Activated naive CD4-positive, alpha-beta T cell treated with anti-CD3 and anti-CD28 coated beads, Interleukin-2, amount 10 ng/mL, durations not matched to agents 7 days and 5 days (primary cell): ENCODE measurements around the gene KIF1B.
"Not testable (repeated sequence)": the region's sequence is repeated elsewhere in the genome, so short reads cannot be mapped to it uniquely, and the experiment has no call there.

Experiments
- CTCF ChIA-PET: fragments of 350-600 bp; sonication (Branson Sonifier 250); formaldehyde crosslinking; loops from one replicate; lab custom pipeline; 2021; ENCODE audit warnings: antibody characterized with exemption; lab: Charles Lee
- DNase-seq: peaks from one replicate; pipeline ENCODE4 v3.0.0-alpha.2; 2020
- H3K27ac Mint-ChIP-seq: one replicate; pipeline ENCODE4 v1.8.0; 2021; ENCODE audit warnings: mild to moderate bottlenecking, moderate library complexity, mixed read lengths
- H3K27me3 Mint-ChIP-seq: one replicate; pipeline ENCODE4 v1.8.0; 2021; ENCODE audit warnings: mild to moderate bottlenecking, mixed read lengths
- H3K36me3 Mint-ChIP-seq: one replicate; pipeline ENCODE4 v1.8.0; 2021; ENCODE audit warnings: mixed read lengths
- H3K4me1 Mint-ChIP-seq: one replicate; pipeline ENCODE4 v1.8.0; 2021; ENCODE audit warnings: mixed read lengths
- H3K4me3 Mint-ChIP-seq: one replicate; pipeline ENCODE4 v1.8.0; 2021; ENCODE audit warnings: mild to moderate bottlenecking, moderate library complexity, mixed read lengths
- H3K9me3 Mint-ChIP-seq: one replicate; pipeline ENCODE4 v1.8.0; 2021; ENCODE audit warnings: mixed read lengths

KIF1B gene

GRCh38 chr1:10179406-10180091 lies 30.8 kb upstream of the KIF1B start:
- Mint-ChIP-seq H3K4me3 (no peak overlapping the region), H3K36me3 (peaks cover 28% of the 10 kb centered on the region), H3K27ac (no peak overlapping the region), H3K27me3 (no peaks in the 10 kb centered on the region), H3K4me1 (peaks cover 6% of the 10 kb centered on the region), H3K9me3 (no peaks in the 10 kb centered on the region)
- DNase-seq = no peak
- CTCF ChIA-PET = no interaction called here

GRCh38 chr1:10181154-10181553 lies 29.2 kb upstream of the KIF1B start:
- no peaks in the 10 kb centered on the region for H3K9me3 Mint-ChIP-seq
- H3K4me3 Mint-ChIP-seq = no peak overlapping the region
- H3K4me1 Mint-ChIP-seq = no peaks in the 10 kb centered on the region
- no peak overlapping the region for H3K27ac Mint-ChIP-seq
- peaks cover 17% of the 10 kb centered on the region for H3K36me3 Mint-ChIP-seq
- DNase-seq = no peak
- CTCF ChIA-PET = no interaction called here
- H3K27me3 Mint-ChIP-seq = no peaks in the 10 kb centered on the region

GRCh38 chr1:10185759-10186158 lies 24.6 kb upstream of the KIF1B start:
- Mint-ChIP-seq H3K9me3 (peaks cover 2% of the 10 kb centered on the region), H3K27ac (no peak overlapping the region), H3K4me1 (no peaks in the 10 kb centered on the region), H3K27me3 (no peaks in the 10 kb centered on the region), H3K36me3 (peaks cover 2% of the 10 kb centered on the region), H3K4me3 (no peak overlapping the region)
- no peak for DNase-seq
- CTCF ChIA-PET = no interaction called here

- Mint-ChIP-seq H3K27ac (no peak overlapping the region), H3K4me1 (no peaks in the 10 kb centered on the region), H3K4me3 (no peak overlapping the region), H3K9me3 (peaks cover 2% of the 10 kb centered on the region), H3K27me3 (no peaks in the 10 kb centered on the region), H3K36me3 (no peaks in the 10 kb centered on the region)
- DNase-seq = peak; percentile 40
- CTCF ChIA-PET = no interaction called here
Measured at GRCh38 chr1:10186331-10187025, 23.9 kb upstream of the KIF1B start.

- no peaks in the 10 kb centered on the region for H3K27me3 Mint-ChIP-seq
- no peak overlapping the region for H3K27ac Mint-ChIP-seq
- CTCF ChIA-PET = no interaction called here
- no peak overlapping the region for H3K4me3 Mint-ChIP-seq
- DNase-seq = no peak
- H3K4me1 Mint-ChIP-seq = no peaks in the 10 kb centered on the region
- H3K36me3 Mint-ChIP-seq = no peaks in the 10 kb centered on the region
- H3K9me3 Mint-ChIP-seq = peaks cover 2% of the 10 kb centered on the region
Measured at GRCh38 chr1:10187026-10187334, 23.4 kb upstream of the KIF1B start.

DNA sequence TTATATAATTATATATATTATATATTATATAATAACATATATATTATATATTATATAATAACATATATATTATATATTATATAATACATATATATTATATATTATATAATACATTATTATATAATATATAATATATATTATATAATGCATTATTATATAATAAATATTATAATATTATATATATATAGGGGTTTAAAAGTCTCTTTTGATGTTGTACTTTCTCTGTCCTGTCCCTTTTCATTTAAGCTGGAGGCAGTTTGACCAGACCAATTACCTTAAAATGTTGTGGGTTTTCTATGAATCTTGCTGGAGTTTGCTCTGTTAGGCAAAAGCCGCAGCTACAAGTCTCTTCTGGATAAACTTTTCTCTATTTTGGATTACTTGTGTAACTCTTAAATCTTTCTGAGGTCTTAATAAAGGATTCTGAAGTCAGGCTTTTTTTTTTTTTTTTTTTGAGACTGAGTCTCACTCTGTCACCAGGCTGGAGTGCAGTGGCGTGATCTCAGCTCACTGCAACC lies 22.2 kb upstream of the KIF1B start:
- CTCF ChIA-PET = no interaction called here
- Mint-ChIP-seq H3K9me3 (peaks cover 2% of the 10 kb centered on the region), H3K27ac (no peak overlapping the region), H3K4me1 (no peaks in the 10 kb centered on the region), H3K4me3 (no peak overlapping the region), H3K27me3 (peaks cover 1% of the 10 kb centered on the region), H3K36me3 (no peaks in the 10 kb centered on the region)
- DNase-seq = no peak

- DNase-seq = peak; percentile 29
- peaks cover 7% of the 10 kb centered on the region for H3K27me3 Mint-ChIP-seq
- no peak overlapping the region for H3K27ac Mint-ChIP-seq
- H3K36me3 Mint-ChIP-seq = no peaks in the 10 kb centered on the region
- no peaks in the 10 kb centered on the region for H3K4me1 Mint-ChIP-seq
- CTCF ChIA-PET = interaction anchor here (0.6 kb wide), 1 partner anchor 90 kb away, joined by 4 read pairs; no protein-coding TSS in a partner anchor
- H3K4me3 Mint-ChIP-seq = no peak overlapping the region
- peaks cover 2% of the 10 kb centered on the region for H3K9me3 Mint-ChIP-seq
Measured at GRCh38 chr1:10189659-10190058, 20.7 kb upstream of the KIF1B start.

DNA sequence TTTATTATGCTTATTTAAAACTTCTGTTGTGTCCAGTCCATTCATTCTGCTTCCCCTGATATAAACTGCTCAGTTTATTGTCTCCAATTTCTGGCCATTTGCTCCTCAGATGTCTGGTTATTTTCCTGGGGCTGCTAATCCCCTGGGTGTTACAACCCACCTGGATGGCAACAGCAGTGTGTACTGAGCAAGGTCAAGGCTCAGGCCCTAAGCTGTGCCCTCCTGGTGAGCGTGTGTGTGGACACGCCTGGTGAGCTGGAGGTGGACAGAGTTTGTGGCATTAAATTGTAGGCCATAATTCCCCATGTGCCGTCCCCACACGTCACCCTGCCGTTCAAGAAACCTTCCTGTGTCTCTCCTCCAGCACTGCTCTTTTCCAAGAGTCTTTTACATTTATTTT lies 18.1 kb upstream of the KIF1B start:
- no peaks in the 10 kb centered on the region for H3K36me3 Mint-ChIP-seq
- H3K9me3 Mint-ChIP-seq = peaks cover 2% of the 10 kb centered on the region
- no peak overlapping the region for H3K4me3 Mint-ChIP-seq
- no peak for DNase-seq
- no peak overlapping the region for H3K27ac Mint-ChIP-seq
- H3K4me1 Mint-ChIP-seq = no peaks in the 10 kb centered on the region
- CTCF ChIA-PET = interaction anchor here (1.0 kb wide), 1 partner anchor 17 kb away, joined by 5 read pairs; no protein-coding TSS in a partner anchor
- peaks cover 7% of the 10 kb centered on the region for H3K27me3 Mint-ChIP-seq

DNA sequence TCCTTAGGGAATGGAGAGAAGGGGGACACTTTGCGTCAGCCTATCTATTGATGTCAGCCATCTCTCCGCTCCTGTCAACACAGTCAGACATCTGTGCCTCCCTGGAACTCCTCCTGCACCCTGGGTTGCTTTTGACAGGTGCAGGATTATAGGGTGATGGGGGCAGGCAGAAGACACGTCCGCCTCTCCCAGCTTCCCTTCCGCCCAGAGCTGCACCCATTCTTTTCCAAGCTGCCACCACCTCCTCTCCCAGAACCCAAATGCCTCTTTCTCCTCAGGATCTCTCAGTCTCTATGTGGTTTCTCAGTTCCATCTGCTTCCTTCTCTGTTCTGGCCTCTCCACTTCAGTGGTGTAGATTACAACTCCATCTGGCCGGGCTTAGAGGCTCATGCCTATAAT lies 17.1 kb upstream of the KIF1B start:
- Mint-ChIP-seq H3K36me3 (no peaks in the 10 kb centered on the region), H3K27me3 (peaks cover 11% of the 10 kb centered on the region), H3K4me3 (no peak overlapping the region), H3K4me1 (no peaks in the 10 kb centered on the region), H3K9me3 (peaks cover under 1% of the 10 kb centered on the region), H3K27ac (no peak overlapping the region)
- CTCF ChIA-PET = interaction anchor here (1.2 kb wide), 1 partner anchor 16 kb away, joined by 5 read pairs; the partner anchor contains the start of gene KIF1B
- no peak for DNase-seq

GRCh38 chr1:10195570-10195969 lies 14.8 kb upstream of the KIF1B start:
- H3K27ac Mint-ChIP-seq = no peak overlapping the region
- H3K27me3 Mint-ChIP-seq = peaks cover 14% of the 10 kb centered on the region
- H3K4me3 Mint-ChIP-seq = no peak overlapping the region
- H3K9me3 Mint-ChIP-seq = no peaks in the 10 kb centered on the region
- CTCF ChIA-PET = no interaction called here
- H3K4me1 Mint-ChIP-seq = no peaks in the 10 kb centered on the region
- no peaks in the 10 kb centered on the region for H3K36me3 Mint-ChIP-seq
- DNase-seq = no peak

GRCh38 chr1:10196976-10197375 lies 13.4 kb upstream of the KIF1B start:
- CTCF ChIA-PET = no interaction called here
- no peak overlapping the region for H3K27ac Mint-ChIP-seq

GRCh38 chr1:10200620-10201019 lies 9.8 kb upstream of the KIF1B start:
- no peak for DNase-seq
- CTCF ChIA-PET = interaction anchor here (1.0 to 1.6 kb wide), 2 partner anchors 8 to 9 kb away, joined by 4 to 6 read pairs; partner anchors contain the start of gene KIF1B
- Mint-ChIP-seq H3K4me1 (no peaks in the 10 kb centered on the region), H3K36me3 (no peaks in the 10 kb centered on the region), H3K4me3 (no peak overlapping the region), H3K27ac (no peak overlapping the region), H3K27me3 (peaks cover 21% of the 10 kb centered on the region), H3K9me3 (no peaks in the 10 kb centered on the region)

More at GRCh38 chr1:10196976-10197375, 13.4 kb upstream of the KIF1B start:
- Mint-ChIP-seq H3K36me3 (no peaks in the 10 kb centered on the region), H3K9me3 (no peaks in the 10 kb centered on the region), H3K4me3 (no peak overlapping the region), H3K27me3 (peaks cover 23% of the 10 kb centered on the region), H3K4me1 (no peaks in the 10 kb centered on the region)
- no peak for DNase-seq

DNA sequence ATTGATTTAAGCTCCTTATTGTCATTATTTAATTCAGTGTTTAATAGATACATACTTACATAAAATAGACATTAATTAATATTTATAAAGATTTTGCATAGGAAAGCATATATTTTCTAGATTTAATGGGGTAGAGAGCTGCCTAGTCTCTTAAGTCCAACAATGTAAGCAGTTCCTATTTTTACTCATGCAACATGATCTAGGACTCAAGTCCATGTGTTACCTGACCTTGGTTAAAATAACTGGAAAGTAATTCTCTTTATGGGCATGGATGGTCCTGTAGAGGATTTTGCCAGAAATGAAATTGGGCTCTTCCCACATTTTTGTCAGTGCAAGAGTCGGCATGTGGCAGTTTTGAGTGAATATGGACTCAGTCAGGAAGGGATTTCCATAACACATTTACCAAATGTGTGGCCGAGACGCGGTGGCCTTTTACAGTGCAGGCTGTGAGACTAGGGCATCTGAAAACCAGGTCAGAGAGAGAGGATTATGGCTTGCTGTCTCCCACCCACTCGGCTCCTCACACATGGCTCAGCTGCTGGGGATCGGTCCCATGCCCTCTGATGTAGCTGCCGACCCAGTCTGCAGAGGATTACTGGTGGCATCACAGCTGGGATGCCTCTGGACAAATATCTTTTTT lies 6.2 kb upstream of the KIF1B start:
- CTCF ChIA-PET = interaction anchor here (0.7 kb wide), 1 partner anchor 135 kb away, joined by 3 read pairs; no protein-coding TSS in a partner anchor
- H3K4me3 Mint-ChIP-seq = no peak overlapping the region
- H3K4me1 Mint-ChIP-seq = peaks cover under 1% of the 10 kb centered on the region
- peaks cover 42% of the 10 kb centered on the region for H3K27me3 Mint-ChIP-seq
- no peak overlapping the region for H3K27ac Mint-ChIP-seq
- H3K36me3 Mint-ChIP-seq = no peaks in the 10 kb centered on the region
- H3K9me3 Mint-ChIP-seq = no peaks in the 10 kb centered on the region
- no peak for DNase-seq

DNA sequence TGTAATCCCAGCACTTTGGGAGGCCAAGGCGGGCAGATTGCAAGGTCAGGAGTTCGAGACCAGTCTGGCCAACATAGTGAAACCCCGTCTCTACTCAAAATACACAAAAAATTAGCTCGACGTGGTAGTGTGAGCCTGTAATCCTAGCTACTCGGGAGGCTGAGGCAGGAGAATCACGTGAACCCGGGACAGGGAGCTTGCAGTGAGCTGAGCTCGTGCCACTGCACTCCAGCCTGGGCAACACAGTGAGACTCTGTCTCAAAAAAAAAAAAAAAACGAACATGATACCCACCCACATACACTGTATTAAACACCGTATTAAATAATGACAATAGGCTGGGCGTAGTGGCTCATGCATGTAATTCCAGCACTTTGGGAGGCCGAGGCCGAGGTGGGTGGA lies 5.2 kb upstream of the KIF1B start:
- CTCF ChIA-PET, H3K27ac Mint-ChIP-seq, H3K9me3 Mint-ChIP-seq, H3K4me1 Mint-ChIP-seq, H3K4me3 Mint-ChIP-seq, DNase-seq, H3K36me3 Mint-ChIP-seq: not testable (repeated sequence)
- peaks cover 48% of the 10 kb centered on the region for H3K27me3 Mint-ChIP-seq
